Vagina (tissue), 2 donors: ENCODE results near the gene CORO1A.

Experiments
- POLR2A ChIP-seq, 2 donors: fragments of 450-650 bp; IDR thresholded peaks; one replicate each; pipeline ENCODE4 v1.6.1; 2017; ENCODE audit warnings: antibody characterized with exemption in 2 of 2, mild to moderate bottlenecking in 2 of 2, moderate library complexity in 2 of 2
- TF ChIP-seq, protein P1 (sequence below), 3 experiments: fragments of 450-650 bp in 2 of 3; fragments of 200-600 bp in 1 of 3; sonication (generic) in 1 of 3; IDR thresholded peaks; one replicate each; pipeline ENCODE4 v1.5.1; 2017 to 2019; ENCODE audit warnings: antibody characterized with exemption in 3 of 3, mild to moderate bottlenecking in 2 of 3, moderate library complexity in 2 of 3

DNA sequence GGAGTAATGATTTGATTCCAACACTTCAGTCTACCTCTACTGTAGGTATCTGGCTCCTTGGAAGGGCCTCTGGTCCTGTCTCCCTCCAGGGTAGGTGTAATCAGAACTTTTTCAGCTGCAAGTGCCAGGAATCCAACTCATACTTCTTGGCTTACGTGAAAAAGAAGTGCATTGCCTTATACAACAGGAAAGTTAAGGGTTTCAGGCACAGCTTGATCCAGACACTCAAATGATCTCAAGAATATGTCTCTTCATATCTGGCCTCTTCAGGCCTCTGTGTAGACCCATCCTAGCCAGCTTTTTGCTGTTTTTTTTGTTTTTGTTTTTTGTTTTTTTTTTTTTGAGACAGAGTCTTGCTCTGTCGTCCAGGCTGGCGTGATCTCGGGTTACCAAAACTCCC, 4.2 kb upstream of the CORO1A start:
- TF ChIP-seq, protein P1, sequence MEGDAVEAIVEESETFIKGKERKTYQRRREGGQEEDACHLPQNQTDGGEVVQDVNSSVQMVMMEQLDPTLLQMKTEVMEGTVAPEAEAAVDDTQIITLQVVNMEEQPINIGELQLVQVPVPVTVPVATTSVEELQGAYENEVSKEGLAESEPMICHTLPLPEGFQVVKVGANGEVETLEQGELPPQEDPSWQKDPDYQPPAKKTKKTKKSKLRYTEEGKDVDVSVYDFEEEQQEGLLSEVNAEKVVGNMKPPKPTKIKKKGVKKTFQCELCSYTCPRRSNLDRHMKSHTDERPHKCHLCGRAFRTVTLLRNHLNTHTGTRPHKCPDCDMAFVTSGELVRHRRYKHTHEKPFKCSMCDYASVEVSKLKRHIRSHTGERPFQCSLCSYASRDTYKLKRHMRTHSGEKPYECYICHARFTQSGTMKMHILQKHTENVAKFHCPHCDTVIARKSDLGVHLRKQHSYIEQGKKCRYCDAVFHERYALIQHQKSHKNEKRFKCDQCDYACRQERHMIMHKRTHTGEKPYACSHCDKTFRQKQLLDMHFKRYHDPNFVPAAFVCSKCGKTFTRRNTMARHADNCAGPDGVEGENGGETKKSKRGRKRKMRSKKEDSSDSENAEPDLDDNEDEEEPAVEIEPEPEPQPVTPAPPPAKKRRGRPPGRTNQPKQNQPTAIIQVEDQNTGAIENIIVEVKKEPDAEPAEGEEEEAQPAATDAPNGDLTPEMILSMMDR (IDR thresholded peaks at IDR 0.05), result no peak
- TF ChIP-seq POLR2A (IDR thresholded peaks at IDR 0.05), result no peak
